Smooth muscle cell (in vitro differentiated cells): Measurements from ENCODE around the gene SLAIN2. TPM values are rescaled to one million over a fixed set of nuclear protein-coding genes. Genes with fewer than 3 reads are reported as not detected.

Experiments
- DNase-seq: peaks from one replicate; lab custom pipeline; 2025; ENCODE audit not compliant: unreplicated experiment; lab: John Stamatoyannopoulos, UW
- H2AFZ ChIP-seq: fragments of 200-600 bp; sonication (generic); 2 replicates; pipeline ENCODE4 v1.6.0; 2016; ENCODE audit warnings: antibody characterized with exemption, low read depth, mild to moderate bottlenecking
- H3F3A ChIP-seq: fragments of 200-600 bp; sonication (generic); 2 replicates; pipeline ENCODE4 v1.6.0; 2017; ENCODE audit warnings: antibody characterized with exemption, low read depth
- H3K27ac ChIP-seq: fragments of 200-600 bp; sonication (generic); 2 replicates; pipeline ENCODE4 v1.5.1; 2016; ENCODE audit warnings: low read depth, mild to moderate bottlenecking
- H3K27me3 ChIP-seq: fragments of 200-600 bp; sonication (generic); 2 replicates; pipeline ENCODE4 v1.6.1; 2016; ENCODE audit warnings: low read depth, mild to moderate bottlenecking
- H3K36me3 ChIP-seq: fragments of 200-600 bp; sonication (generic); 2 replicates; pipeline ENCODE4 v1.5.1; 2016; ENCODE audit warnings: low read depth
- H3K4me1 ChIP-seq: fragments of 200-600 bp; sonication (generic); 2 replicates; pipeline ENCODE4 v1.5.1; 2016; ENCODE audit warnings: low read depth
- H3K4me2 ChIP-seq: fragments of 200-600 bp; sonication (generic); 2 replicates; pipeline ENCODE4 v1.6.0; 2016; ENCODE audit warnings: mild to moderate bottlenecking
- H3K4me3 ChIP-seq: fragments of 200-600 bp; sonication (generic); 2 replicates; pipeline ENCODE4 v1.5.1; 2016; ENCODE audit warnings: mild to moderate bottlenecking
- H3K79me2 ChIP-seq: fragments of 200-600 bp; sonication (generic); 2 replicates; pipeline ENCODE4 v1.6.0; 2016; ENCODE audit warnings: low read depth, mild to moderate bottlenecking
- H3K9ac ChIP-seq: fragments of 200-600 bp; sonication (generic); 2 replicates; pipeline ENCODE4 v1.6.0; 2016; ENCODE audit warnings: low read depth
- H3K9me3 ChIP-seq: fragments of 200-600 bp; sonication (generic); replicated peaks from 2 replicates; pipeline ENCODE4 v1.5.1; 2016; ENCODE audit warnings: low read depth
- H4K20me1 ChIP-seq: fragments of 200-600 bp; sonication (generic); 2 replicates; pipeline ENCODE4 v1.6.0; 2016; ENCODE audit warnings: low read depth
- WGBS: methylation state at CpG from one replicate; pipeline ENCODE4 v1.1.7; 2016; ENCODE audit warnings: low lambda C conversion rate; 5-methylcytosine and 5-hydroxymethylcytosine counted together
- polyA plus RNA-seq: library from polyadenylated mRNA; unstranded; fragments of >200 nt; fragmentation: Nextera tagmentation; extraction: Ambion mirVana; gene quantifications from 2 replicates; pipeline ENCODE4 v1.2.1, GENCODE V29; 2016
- total RNA-seq: library from RNA; depleted of rRNA; stranded (reverse); fragments of >200 nt; gene quantifications from 2 replicates; pipeline ENCODE4 v1.2.3, GENCODE V29; 2014
- TF ChIP-seq, protein P1 (sequence below): fragments of 200-600 bp; sonication (generic); IDR thresholded peaks from 2 replicates; pipeline ENCODE4 v1.5.1; 2017; ENCODE audit warnings: borderline replicate concordance, mild to moderate bottlenecking, antibody characterized with exemption; ENCODE audit not compliant: insufficient read depth, poor library complexity, severe bottlenecking

The SLAIN2 gene
- total and polyA plus RNA-seq, 2 experiments from 2014 or later: 46.4 to 143 TPM

DNA sequence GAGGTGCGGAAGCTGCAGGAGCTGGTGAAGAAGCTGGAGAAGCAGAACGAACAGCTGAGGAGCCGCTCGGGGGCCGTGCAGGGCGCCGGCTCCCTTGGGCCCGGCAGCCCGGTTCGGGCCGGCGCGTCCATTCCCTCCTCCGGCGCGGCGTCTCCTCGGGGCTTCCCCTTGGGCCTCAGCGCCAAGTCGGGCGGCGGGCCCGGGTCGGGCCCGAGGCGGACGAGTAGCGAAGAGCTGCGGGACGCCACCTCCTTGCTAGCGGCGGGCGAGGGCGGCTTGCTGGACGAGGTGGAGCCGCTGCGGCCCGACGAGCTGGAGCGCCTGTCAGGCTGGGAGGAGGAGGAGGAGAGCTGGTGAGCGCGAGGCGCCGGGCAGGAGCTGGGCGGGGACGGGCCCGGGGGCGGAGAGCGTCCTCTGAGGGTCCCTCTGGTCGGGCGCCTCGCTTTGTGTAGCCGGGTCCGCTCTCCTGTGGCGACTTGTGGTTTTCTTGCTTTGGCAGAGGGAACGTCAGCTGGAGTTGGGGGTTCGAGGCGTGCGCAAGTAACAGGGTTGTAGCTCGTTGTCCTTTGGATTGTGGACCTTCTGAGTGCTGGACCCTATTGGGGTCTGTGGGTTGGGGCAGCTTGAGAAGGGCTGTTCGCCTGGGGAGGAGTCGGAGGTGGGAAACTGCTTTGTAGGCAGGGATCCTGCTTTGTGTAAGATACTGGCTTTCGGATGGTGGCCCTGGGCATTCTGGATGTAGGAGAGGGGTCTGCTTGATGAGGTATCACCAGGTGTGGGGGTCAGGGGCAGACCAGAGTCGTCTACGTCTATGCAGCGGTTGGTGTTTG, 662 bp downstream of the SLAIN2 start:
- Histone ChIP-seq H3K79me2 (peaks cover 55% of the 10 kb centered on the region), H3K27me3 (no peaks in the 10 kb centered on the region), H3K9me3 (no peaks in the 10 kb centered on the region), H3K36me3 (no peaks in the 10 kb centered on the region), H2AFZ (peak overlapping the region; percentile 48), H3K4me1 (peaks cover 46% of the 10 kb centered on the region), H3K27ac (peak overlapping the region; percentile 97), H4K20me1 (peaks cover 50% of the 10 kb centered on the region), H3K4me2 (peak overlapping the region; percentile 98), H3K4me3 (peak overlapping the region; percentile 98), H3K9ac (peak overlapping the region; percentile 99), H3F3A (peaks cover 18% of the 10 kb centered on the region)
- peak; percentile 48 for DNase-seq
- under 1% methylated on average over 64 of the region's 66 CpGs for WGBS
- TF ChIP-seq, protein P1, sequence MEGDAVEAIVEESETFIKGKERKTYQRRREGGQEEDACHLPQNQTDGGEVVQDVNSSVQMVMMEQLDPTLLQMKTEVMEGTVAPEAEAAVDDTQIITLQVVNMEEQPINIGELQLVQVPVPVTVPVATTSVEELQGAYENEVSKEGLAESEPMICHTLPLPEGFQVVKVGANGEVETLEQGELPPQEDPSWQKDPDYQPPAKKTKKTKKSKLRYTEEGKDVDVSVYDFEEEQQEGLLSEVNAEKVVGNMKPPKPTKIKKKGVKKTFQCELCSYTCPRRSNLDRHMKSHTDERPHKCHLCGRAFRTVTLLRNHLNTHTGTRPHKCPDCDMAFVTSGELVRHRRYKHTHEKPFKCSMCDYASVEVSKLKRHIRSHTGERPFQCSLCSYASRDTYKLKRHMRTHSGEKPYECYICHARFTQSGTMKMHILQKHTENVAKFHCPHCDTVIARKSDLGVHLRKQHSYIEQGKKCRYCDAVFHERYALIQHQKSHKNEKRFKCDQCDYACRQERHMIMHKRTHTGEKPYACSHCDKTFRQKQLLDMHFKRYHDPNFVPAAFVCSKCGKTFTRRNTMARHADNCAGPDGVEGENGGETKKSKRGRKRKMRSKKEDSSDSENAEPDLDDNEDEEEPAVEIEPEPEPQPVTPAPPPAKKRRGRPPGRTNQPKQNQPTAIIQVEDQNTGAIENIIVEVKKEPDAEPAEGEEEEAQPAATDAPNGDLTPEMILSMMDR: no peak

GRCh38 chr4:48342606-48342880, 1.2 kb downstream of the SLAIN2 start:
- Histone ChIP-seq H3K9me3 (no peaks in the 10 kb centered on the region), H3K36me3 (no peaks in the 10 kb centered on the region), H3K27me3 (no peaks in the 10 kb centered on the region), H3K4me3 (peak overlapping the region; percentile 98), H4K20me1 (peaks cover 55% of the 10 kb centered on the region), H3K79me2 (peaks cover 61% of the 10 kb centered on the region), H3K4me1 (peaks cover 46% of the 10 kb centered on the region), H3K27ac (peak overlapping the region; percentile 97), H2AFZ (no peak overlapping the region), H3K9ac (peak overlapping the region; percentile 99), H3F3A (peaks cover 18% of the 10 kb centered on the region), H3K4me2 (peak overlapping the region; percentile 98)
- DNase-seq: no peak
- TF ChIP-seq, protein P1: no peak
- WGBS: 1% methylated on average over 5 of the region's 5 CpGs

DNA sequence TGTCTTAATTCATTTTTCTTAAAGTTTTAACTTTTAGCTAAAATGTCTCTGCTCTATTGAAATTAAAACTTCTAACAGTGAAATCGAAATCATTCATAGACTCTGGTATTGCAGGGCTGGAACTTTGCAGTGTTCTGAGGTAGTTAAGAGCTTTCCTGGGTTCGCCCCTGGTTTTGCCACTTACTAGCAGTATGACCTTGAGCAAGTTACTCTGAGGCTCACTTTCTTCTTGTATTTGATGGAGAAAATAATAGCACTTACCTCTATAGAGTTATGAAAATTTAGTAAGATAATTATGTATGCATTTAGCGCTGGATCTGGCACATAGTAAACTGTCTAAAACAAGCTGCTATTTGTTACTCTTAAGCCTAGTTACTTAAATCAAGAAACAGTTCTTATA, 1.7 kb downstream of the SLAIN2 start:
- DNase-seq: no peak
- peak overlapping the region; percentile 98 for H3K4me2 ChIP-seq
- no peaks in the 10 kb centered on the region for H3K36me3 ChIP-seq
- TF ChIP-seq, protein P1: no peak
- peaks cover 60% of the 10 kb centered on the region for H4K20me1 ChIP-seq
- H3K9me3 ChIP-seq: no peaks in the 10 kb centered on the region
- H3K9ac ChIP-seq: peak overlapping the region; percentile 99
- peaks cover 46% of the 10 kb centered on the region for H3K4me1 ChIP-seq
- peaks cover 18% of the 10 kb centered on the region for H3F3A ChIP-seq
- no peaks in the 10 kb centered on the region for H3K27me3 ChIP-seq
- peak overlapping the region; percentile 98 for H3K4me3 ChIP-seq
- H3K79me2 ChIP-seq: peaks cover 66% of the 10 kb centered on the region
- H2AFZ ChIP-seq: no peak overlapping the region
- peak overlapping the region; percentile 34 for H3K27ac ChIP-seq
- 56% methylated on average over 3 of the region's 3 CpGs for WGBS

DNA sequence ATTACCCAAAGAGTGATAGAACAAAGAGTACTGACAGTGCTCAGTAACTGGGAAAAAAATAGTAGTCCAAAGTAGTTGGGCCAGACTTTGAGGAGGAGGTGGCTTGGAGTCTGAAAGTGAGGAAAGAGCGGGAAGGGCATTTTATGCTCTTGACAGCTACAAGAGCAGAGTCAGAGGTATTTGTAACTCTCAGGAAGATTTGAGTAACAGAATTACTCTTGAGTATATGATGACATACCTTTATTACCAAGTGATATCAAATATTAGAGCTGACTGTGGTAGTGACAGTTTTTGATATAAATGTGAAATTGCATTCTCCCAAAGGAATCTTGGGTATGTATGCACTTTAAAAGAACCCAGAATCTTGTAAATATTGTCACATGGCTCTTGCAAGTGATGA, 2.2 kb downstream of the SLAIN2 start:
- peak overlapping the region; percentile 34 for H3K27ac ChIP-seq
- no peaks in the 10 kb centered on the region for H3K9me3 ChIP-seq
- H3K4me2 ChIP-seq: peak overlapping the region; percentile 98
- H3F3A ChIP-seq: peaks cover 18% of the 10 kb centered on the region
- peaks cover 65% of the 10 kb centered on the region for H4K20me1 ChIP-seq
- 56% methylated on average over 1 of the region's 1 CpG for WGBS
- peaks cover 46% of the 10 kb centered on the region for H3K4me1 ChIP-seq
- DNase-seq: no peak
- H3K36me3 ChIP-seq: no peaks in the 10 kb centered on the region
- TF ChIP-seq, protein P1: no peak
- H3K27me3 ChIP-seq: no peaks in the 10 kb centered on the region
- no peak overlapping the region for H2AFZ ChIP-seq
- H3K79me2 ChIP-seq: peaks cover 71% of the 10 kb centered on the region
- peak overlapping the region; percentile 98 for H3K4me3 ChIP-seq
- H3K9ac ChIP-seq: peak overlapping the region; percentile 99
